GM21526 (cell line): ENCODE results near the gene FARS2.
"Not testable (repeated sequence)": the region's sequence is repeated elsewhere in the genome, so short reads cannot be mapped to it uniquely, and the experiment has no call there.

ENCODE experiments used
- ATAC-seq: cut with Tn5 transposase; IDR thresholded peaks from one replicate; pipeline ENCODE4 v1.9.1; 2021; ENCODE audit warnings: moderate library complexity; ENCODE audit not compliant: unreplicated experiment, low FRiP score

Gene FARS2

DNA sequence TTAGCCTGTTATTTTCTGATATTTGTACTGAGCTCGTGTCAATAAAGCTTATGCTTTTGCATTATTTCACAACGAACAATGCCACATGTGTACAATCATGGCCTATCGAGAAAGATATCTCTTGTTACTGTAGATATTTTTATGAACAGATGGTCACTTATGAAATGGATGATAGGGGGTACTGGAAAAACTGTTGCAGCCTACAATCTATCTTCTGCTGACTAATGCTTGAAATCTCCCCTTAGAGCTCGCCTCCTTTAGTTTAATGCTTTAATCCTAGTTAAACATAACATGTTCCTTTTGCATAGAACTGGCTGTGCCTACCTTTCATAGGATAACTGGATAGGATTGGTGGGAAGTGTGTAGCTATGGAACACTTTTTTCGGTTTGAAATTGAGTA is 296.2 kb downstream of the FARS2 start:
- ATAC-seq: no peak

DNA sequence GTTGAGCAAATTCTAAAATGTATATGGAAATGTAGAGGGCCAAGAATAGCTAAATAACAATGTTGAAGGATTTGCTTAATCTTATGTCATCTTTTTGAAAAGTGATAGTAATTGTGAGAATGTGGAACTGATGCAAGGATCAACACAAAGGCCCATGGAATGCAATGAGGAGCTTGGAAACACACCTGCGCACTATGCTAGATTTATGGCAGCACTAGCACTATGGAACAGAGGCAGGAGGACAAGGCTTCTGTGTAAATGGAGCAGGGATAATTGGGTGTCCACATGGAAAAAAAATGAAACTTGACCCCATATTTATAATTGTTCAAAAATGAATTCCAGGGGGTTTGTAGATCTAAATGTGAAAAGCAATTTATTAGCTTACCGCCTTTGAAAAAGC is 298.3 kb downstream of the FARS2 start:
- no peak for ATAC-seq

DNA sequence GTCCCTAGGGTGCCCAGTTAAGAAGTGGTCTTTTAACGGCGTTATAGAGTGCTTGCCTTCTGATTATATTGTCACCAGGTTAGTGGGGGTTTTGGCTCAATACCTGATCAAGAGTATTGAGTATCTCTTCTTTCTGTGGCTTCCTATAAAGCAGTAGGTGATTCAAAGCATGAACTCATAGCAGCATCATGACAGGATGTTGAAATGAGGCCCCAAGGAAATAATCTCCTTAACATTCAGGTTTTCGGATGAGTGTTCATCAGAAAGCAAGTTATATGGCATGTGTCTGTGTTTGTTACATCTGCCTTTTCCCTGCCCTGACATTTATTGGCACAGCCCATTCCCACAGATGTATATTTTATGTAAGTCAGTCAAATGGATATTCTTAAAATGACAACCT is 301.0 kb downstream of the FARS2 start:
- no peak for ATAC-seq

GRCh38 chr6:5563086-5563485 is 301.8 kb downstream of the FARS2 start:
- no peak for ATAC-seq

DNA sequence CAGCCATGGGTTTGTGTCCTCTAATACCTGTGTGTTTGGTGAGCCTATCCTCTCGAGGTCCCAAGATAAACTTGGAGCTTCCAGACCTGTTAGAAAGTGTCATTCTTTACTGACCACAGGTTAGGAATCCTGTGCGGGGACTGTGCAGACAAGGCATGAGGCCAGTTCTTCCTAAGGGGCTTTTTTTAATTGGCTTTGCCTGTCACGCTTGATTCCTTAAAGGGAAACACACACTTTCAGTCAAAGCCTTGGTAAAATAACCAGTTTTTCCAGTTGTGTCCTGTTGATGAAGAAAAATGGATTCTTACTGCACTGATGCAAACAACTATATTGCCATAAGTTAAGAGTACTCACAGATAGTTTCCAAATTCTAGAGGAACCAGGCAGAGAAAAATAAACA is 303.4 kb downstream of the FARS2 start:
- not testable (repeated sequence) for ATAC-seq

GRCh38 chr6:5565971-5566370 is 304.7 kb downstream of the FARS2 start:
- no peak for ATAC-seq

DNA sequence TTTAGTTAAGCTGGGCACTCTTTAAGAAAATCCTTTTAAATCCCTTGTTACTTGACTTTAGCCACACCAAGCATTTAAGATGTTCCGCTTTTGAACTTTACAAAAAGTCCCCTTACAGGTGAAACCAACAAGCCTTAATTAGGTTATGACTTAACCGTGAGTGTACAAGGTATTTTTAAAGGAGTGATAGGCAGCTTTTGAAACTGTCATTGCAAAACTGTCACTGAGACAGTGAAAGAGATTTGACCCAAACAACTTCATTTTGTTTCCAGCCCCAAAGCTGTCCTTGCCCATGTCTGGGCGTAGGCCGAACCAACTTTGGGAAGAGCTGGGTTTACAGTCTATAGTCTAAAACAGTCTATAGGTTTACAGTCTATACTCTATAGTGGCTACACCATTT is 305.4 kb downstream of the FARS2 start:
- ATAC-seq: no peak

DNA sequence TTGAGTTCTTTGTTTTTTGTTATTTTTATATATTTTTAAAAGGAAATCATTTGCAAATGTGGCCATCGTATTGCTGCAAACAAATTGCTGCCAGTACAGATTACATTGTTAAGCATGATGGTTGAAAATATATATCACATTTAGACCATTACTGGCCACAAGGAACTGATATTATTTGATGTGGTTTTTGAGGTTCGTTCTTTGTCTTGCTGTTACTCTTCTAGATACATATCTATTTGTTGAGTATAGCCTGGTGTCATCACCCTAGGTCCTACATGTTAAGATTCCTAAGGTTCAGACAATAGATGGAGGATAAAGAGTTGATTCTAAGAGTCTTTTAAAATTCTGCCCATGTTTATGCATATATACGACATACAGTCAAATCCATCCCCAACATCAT is 306.0 kb downstream of the FARS2 start:
- no peak for ATAC-seq

- ATAC-seq: no peak
Observed at GRCh38 chr6:5567890-5568289, 306.6 kb downstream of the FARS2 start.

GRCh38 chr6:5569491-5569890 is 308.2 kb downstream of the FARS2 start:
- ATAC-seq: no peak

- ATAC-seq: no peak
Observed at GRCh38 chr6:5570641-5571040, 309.3 kb downstream of the FARS2 start.

DNA sequence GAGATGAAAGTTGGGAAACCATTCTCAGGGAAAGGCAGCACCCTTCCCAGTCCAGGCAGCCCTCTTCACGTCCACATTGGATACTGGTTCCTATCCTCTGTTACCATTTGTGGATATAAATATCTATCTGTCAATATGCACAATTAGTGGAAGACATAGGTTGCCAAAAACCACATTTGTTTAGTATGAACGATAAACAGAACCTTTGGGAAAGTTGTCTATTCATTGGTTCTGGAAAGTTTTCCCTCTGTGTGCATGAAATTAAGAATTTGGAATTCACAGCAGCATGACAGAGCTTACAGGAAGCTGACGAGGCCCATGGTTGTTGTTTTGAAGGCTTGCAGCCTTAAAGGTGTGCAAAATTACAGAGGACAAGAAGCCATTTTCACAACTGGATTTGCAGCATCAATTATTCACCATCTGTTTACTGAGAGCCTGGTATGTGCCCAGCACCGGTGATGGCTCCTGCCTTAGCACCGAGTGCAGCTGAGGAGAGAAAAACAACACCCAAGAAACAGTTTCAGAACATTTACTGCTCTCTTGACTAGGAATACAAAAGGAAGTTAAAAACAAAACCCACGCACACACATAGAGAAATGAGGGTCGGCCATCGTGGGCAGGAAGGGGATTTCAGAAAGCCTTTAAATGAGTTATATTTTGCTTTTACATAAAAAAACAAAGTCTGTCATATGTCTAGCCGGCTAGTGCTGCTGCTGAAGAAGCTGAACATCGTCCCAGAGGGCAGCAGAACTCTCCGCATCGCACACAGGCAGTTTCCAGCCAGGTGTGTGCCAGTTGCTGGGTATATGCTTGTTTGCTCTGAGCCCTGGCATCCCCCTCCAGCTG is 319.6 kb downstream of the FARS2 start:
- ATAC-seq: no peak

GRCh38 chr6:5582762-5583161 is 321.4 kb downstream of the FARS2 start:
- no peak for ATAC-seq

DNA sequence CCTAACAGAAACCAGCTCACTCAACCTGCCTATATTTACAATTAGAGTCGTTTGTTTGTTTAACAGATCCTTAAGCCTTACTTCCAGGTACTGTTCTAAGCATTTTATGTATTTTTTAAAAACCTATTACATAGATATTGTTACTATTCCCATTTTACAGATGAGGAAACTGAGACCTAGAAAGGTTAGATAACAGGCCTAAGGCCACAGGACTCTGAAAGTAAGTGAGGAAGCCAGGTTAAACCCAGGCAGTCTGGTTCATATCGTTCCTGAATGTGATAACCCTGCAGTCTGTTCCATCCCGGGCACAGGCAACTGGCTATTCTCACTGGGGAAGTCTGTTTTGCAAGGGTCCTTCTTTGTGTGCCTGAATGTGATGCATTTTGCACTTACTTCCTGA is 322.2 kb downstream of the FARS2 start:
- no peak for ATAC-seq

DNA sequence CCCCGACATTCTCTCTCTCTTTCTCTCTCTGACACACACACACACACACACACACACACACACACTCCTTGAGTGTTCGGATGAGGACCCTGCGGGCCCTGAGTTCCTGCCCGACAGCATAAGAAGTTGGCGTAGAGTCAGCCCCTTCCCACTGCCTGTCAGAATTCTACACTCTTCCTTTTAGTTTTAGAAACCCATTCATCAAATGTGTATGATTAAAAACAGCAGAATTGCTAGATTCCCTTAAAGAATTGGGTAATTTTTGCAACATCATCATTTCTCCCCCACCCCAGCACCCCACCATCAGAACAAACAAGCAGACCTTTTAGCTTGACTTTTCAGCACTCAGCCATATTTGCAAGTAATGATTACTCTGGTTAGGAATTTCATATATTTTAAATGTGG is 322.8 kb downstream of the FARS2 start:
- no peak for ATAC-seq

- no peak for ATAC-seq
Observed at GRCh38 chr6:5587648-5588047, 326.3 kb downstream of the FARS2 start.

GRCh38 chr6:5589422-5590141 is 328.3 kb downstream of the FARS2 start:
- no peak for ATAC-seq

- no peak for ATAC-seq
Observed at GRCh38 chr6:5590187-5590586, 328.9 kb downstream of the FARS2 start.

DNA sequence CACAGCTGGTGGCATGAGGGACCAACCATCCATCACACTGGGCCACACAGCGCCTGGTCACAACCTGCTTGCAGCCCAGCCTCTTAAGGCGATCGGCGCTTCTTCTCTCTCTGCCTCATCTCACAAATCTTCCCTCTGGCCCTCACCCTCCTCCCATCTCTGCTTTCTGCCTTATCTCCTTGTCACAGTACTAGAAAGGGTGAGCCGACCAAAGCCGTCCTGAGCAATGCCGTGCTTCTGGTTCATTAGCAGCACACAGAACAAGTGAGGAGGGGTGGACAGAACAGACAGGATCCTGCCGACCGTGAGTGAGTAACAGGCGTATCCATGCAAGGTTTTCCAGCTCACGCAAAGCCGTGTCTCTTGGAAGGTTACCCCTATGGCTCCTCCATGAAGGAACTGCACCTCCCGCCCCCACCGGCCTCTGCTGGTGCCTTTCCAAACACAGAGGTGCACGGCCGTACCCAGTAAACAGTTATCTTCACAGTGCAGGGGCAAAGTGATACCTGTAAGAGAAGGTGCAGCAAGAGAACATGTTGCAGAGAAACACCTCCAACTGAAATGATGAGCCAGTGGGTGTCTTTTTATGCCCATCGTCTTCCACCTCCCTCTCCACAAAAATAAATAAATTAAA is 331.7 kb downstream of the FARS2 start:
- no peak for ATAC-seq

GRCh38 chr6:5595184-5595583 is 333.9 kb downstream of the FARS2 start:
- ATAC-seq: no peak

DNA sequence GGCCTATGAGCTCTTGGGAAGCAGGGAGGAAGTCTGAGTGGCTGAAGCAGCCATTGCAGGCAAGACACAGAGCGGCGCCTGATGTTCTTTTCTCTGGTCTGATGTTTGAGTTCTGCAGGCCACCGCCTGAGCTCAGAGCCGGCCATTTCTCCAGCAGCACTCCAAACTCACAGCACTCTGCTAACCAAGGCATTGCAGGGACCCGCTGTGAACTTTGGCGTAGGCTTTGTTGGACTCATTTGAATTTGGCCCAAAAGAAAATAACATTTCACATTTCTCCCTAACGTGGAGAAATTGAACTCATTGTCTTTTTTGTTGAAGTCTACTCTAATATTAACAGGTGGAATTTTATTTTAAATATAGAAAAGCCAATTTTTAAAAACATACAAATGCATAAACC is 336.1 kb downstream of the FARS2 start:
- no peak for ATAC-seq

DNA sequence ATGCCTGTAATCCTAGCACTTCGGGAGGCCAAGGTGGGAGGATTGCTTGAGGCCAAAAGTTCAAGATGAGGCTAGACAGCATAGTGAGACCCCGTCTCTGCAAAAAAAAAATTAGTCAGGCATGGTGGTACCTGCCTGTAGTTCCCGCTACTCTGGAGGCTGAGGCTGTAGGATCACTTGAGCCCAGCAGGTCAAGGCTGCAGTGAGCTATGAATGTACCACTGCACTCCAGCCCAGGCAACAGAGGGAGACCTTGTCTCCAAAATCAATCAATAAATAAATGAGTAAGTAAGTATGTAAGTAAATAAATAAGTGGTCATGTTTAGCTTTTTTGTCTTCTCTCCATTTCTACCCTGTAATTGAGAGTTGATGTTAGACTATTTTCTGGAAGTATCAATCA is 336.8 kb downstream of the FARS2 start:
- ATAC-seq: no peak
